Measurements from ENCODE around the gene KCNJ11.

Gene KCNJ11

GRCh38 chr11:17379383-17380180 is 8.9 kb downstream of the KCNJ11 start:
- Histone ChIP-seq H3K4me2 (ENCODE audit: low read length, poor library complexity, severe bottlenecking) (no peak overlapping the region), H3K14ac (ENCODE audit: low read length in 2 of 2) (no peak overlapping the region), H3K9me3 (ENCODE audit: control insufficient read depth, low read length) (no peaks in the 10 kb centered on the region), H3K18ac (ENCODE audit: low read depth in 1 of 2, low read length in 2 of 2) (no peak overlapping the region), H2AK5ac (ENCODE audit: low read length, severe bottlenecking) (no peak overlapping the region), H3K36me3 (ENCODE audit: control insufficient read depth in 1 of 2, insufficient read depth in 2 of 2, low read depth in 1 of 2, low read length in 2 of 2) (peaks cover 0 to 48% of the 10 kb centered on the region in 2 experiments), H2AFZ (ENCODE audit: low read depth, low read length) (no peak overlapping the region), H3K79me1 (replicated peaks; ENCODE audit: low read length, poor library complexity, severe bottlenecking) (no peaks in the 10 kb centered on the region), H3K4me1 (ENCODE audit: control insufficient read depth, insufficient read depth, low read depth, low read length) (no peaks in the 10 kb centered on the region), H2BK12ac (ENCODE audit: low read length in 2 of 2) (no peak overlapping the region), H3K27me3 (ENCODE audit: control insufficient read depth in 1 of 2, insufficient read depth in 1 of 2, low read length in 2 of 2) (no peaks in the 10 kb centered on the region), H3K4ac (ENCODE audit: low read depth in 1 of 2, low read length in 2 of 2) (no peak overlapping the region), H4K91ac (ENCODE audit: low read length) (no peak overlapping the region), H2BK120ac (ENCODE audit: low read depth, low read length) (no peak overlapping the region), H3K4me3 (ENCODE audit: insufficient read depth in 1 of 2, low read depth in 1 of 2, low read length in 2 of 2) (no peak overlapping the region), H3K9ac (ENCODE audit: low read length) (no peak overlapping the region), H3K27ac (ENCODE audit: low read length, poor library complexity, severe bottlenecking) (no peak overlapping the region), H2BK15ac (ENCODE audit: low read depth, poor library complexity, severe bottlenecking) (no peak overlapping the region), H3K23ac (ENCODE audit: low read length in 2 of 2) (no peak overlapping the region), H4K8ac (ENCODE audit: low read length) (no peak overlapping the region), H2BK5ac (ENCODE audit: low read depth, low read length, poor library complexity, severe bottlenecking) (no peak overlapping the region)
- 87% methylated on average over 5 of the region's 7 CpGs for WGBS
- DNase-seq, result no peak

- WGBS, result 100% methylated on average over 1 of the region's 2 CpGs
- peaks cover 8% of the 10 kb centered on the region for H3K9me3 ChIP-seq (ENCODE audit: control insufficient read depth, low read length)
- no peak overlapping the region for H3K27ac ChIP-seq (ENCODE audit: low read length, poor library complexity, severe bottlenecking)
- no peak overlapping the region for H3K14ac ChIP-seq (ENCODE audit: low read length in 2 of 2)
- H3K4me1 ChIP-seq (ENCODE audit: control insufficient read depth, insufficient read depth, low read depth, low read length), result no peaks in the 10 kb centered on the region
- no peak overlapping the region for H3K18ac ChIP-seq (ENCODE audit: low read depth in 1 of 2, low read length in 2 of 2)
- H2BK120ac ChIP-seq (ENCODE audit: low read depth, low read length), result no peak overlapping the region
- H3K4me2 ChIP-seq (ENCODE audit: low read length, poor library complexity, severe bottlenecking), result no peak overlapping the region
- no peak overlapping the region for H3K4ac ChIP-seq (ENCODE audit: low read depth in 1 of 2, low read length in 2 of 2)
- no peak overlapping the region for H4K91ac ChIP-seq (ENCODE audit: low read length)
- no peak overlapping the region for H4K8ac ChIP-seq (ENCODE audit: low read length)
- DNase-seq, result no peak
- no peaks in the 10 kb centered on the region for H3K27me3 ChIP-seq (ENCODE audit: control insufficient read depth in 1 of 2, insufficient read depth in 1 of 2, low read length in 2 of 2)
- no peak overlapping the region for H2AFZ ChIP-seq (ENCODE audit: low read depth, low read length)
- H2BK12ac ChIP-seq (ENCODE audit: low read length in 2 of 2), result no peak overlapping the region
- no peak overlapping the region for H3K4me3 ChIP-seq (ENCODE audit: insufficient read depth in 1 of 2, low read depth in 1 of 2, low read length in 2 of 2)
- H3K9ac ChIP-seq (ENCODE audit: low read length), result no peak overlapping the region
- peaks cover 0 to 57% of the 10 kb centered on the region in 2 experiments for H3K36me3 ChIP-seq (ENCODE audit: control insufficient read depth in 1 of 2, insufficient read depth in 2 of 2, low read depth in 1 of 2, low read length in 2 of 2)
- H3K79me1 ChIP-seq (replicated peaks; ENCODE audit: low read length, poor library complexity, severe bottlenecking), result no peaks in the 10 kb centered on the region
- H2BK15ac ChIP-seq (ENCODE audit: low read depth, poor library complexity, severe bottlenecking), result no peak overlapping the region
- H3K23ac ChIP-seq (ENCODE audit: low read length in 2 of 2), result no peak overlapping the region
- no peak overlapping the region for H2AK5ac ChIP-seq (ENCODE audit: low read length, severe bottlenecking)
- H2BK5ac ChIP-seq (ENCODE audit: low read depth, low read length, poor library complexity, severe bottlenecking), result no peak overlapping the region
Measured at GRCh38 chr11:17378655-17379054, 9.8 kb downstream of the KCNJ11 start.

GRCh38 chr11:17376493-17376892 is 12.0 kb downstream of the KCNJ11 start:
- no peak overlapping the region for H3K4me3 ChIP-seq (ENCODE audit: insufficient read depth in 1 of 2, low read depth in 1 of 2, low read length in 2 of 2)
- no peak overlapping the region for H2BK120ac ChIP-seq (ENCODE audit: low read depth, low read length)
- H2BK5ac ChIP-seq (ENCODE audit: low read depth, low read length, poor library complexity, severe bottlenecking), result no peak overlapping the region
- no peak overlapping the region for H3K9ac ChIP-seq (ENCODE audit: low read length)
- no peak for DNase-seq
- H4K91ac ChIP-seq (ENCODE audit: low read length), result no peak overlapping the region
- 40% methylated on average over 1 of the region's 3 CpGs for WGBS
- no peaks in the 10 kb centered on the region for H3K4me1 ChIP-seq (ENCODE audit: control insufficient read depth, insufficient read depth, low read depth, low read length)
- no peak overlapping the region for H2AFZ ChIP-seq (ENCODE audit: low read depth, low read length)
- no peak overlapping the region for H3K27ac ChIP-seq (ENCODE audit: low read length, poor library complexity, severe bottlenecking)
- no peak overlapping the region for H3K4ac ChIP-seq (ENCODE audit: low read depth in 1 of 2, low read length in 2 of 2)
- no peak overlapping the region for H3K23ac ChIP-seq (ENCODE audit: low read length in 2 of 2)
- H2BK15ac ChIP-seq (ENCODE audit: low read depth, poor library complexity, severe bottlenecking), result no peak overlapping the region
- no peak overlapping the region for H3K14ac ChIP-seq (ENCODE audit: low read length in 2 of 2)
- H3K36me3 ChIP-seq (ENCODE audit: control insufficient read depth in 1 of 2, insufficient read depth in 2 of 2, low read depth in 1 of 2, low read length in 2 of 2), result peaks cover 9 to 79% of the 10 kb centered on the region in 2 experiments
- no peak overlapping the region for H4K8ac ChIP-seq (ENCODE audit: low read length)
- peaks cover 29% of the 10 kb centered on the region for H3K9me3 ChIP-seq (ENCODE audit: control insufficient read depth, low read length)
- no peak overlapping the region for H2BK12ac ChIP-seq (ENCODE audit: low read length in 2 of 2)
- H3K4me2 ChIP-seq (ENCODE audit: low read length, poor library complexity, severe bottlenecking), result no peak overlapping the region
- no peak overlapping the region for H2AK5ac ChIP-seq (ENCODE audit: low read length, severe bottlenecking)
- no peaks in the 10 kb centered on the region for H3K27me3 ChIP-seq (ENCODE audit: control insufficient read depth in 1 of 2, insufficient read depth in 1 of 2, low read length in 2 of 2)
- H3K18ac ChIP-seq (ENCODE audit: low read depth in 1 of 2, low read length in 2 of 2), result no peak overlapping the region
- no peaks in the 10 kb centered on the region for H3K79me1 ChIP-seq (replicated peaks; ENCODE audit: low read length, poor library complexity, severe bottlenecking)

- Histone ChIP-seq H4K8ac (ENCODE audit: low read length) (no peak overlapping the region), H3K4me3 (ENCODE audit: insufficient read depth in 1 of 2, low read depth in 1 of 2, low read length in 2 of 2) (no peak overlapping the region), H3K4ac (ENCODE audit: low read depth in 1 of 2, low read length in 2 of 2) (no peak overlapping the region), H3K36me3 (ENCODE audit: control insufficient read depth in 1 of 2, insufficient read depth in 2 of 2, low read depth in 1 of 2, low read length in 2 of 2) (peaks cover 9 to 88% of the 10 kb centered on the region in 2 experiments), H3K23ac (ENCODE audit: low read length in 2 of 2) (no peak overlapping the region), H3K27me3 (ENCODE audit: control insufficient read depth in 1 of 2, insufficient read depth in 1 of 2, low read length in 2 of 2) (no peaks in the 10 kb centered on the region), H3K79me1 (replicated peaks; ENCODE audit: low read length, poor library complexity, severe bottlenecking) (no peaks in the 10 kb centered on the region), H3K4me1 (ENCODE audit: control insufficient read depth, insufficient read depth, low read depth, low read length) (no peaks in the 10 kb centered on the region), H3K18ac (ENCODE audit: low read depth in 1 of 2, low read length in 2 of 2) (no peak overlapping the region), H3K9ac (ENCODE audit: low read length) (no peak overlapping the region), H4K91ac (ENCODE audit: low read length) (no peak overlapping the region), H3K14ac (ENCODE audit: low read length in 2 of 2) (no peak overlapping the region), H2BK15ac (ENCODE audit: low read depth, poor library complexity, severe bottlenecking) (no peak overlapping the region), H2AFZ (ENCODE audit: low read depth, low read length) (no peak overlapping the region), H2BK12ac (ENCODE audit: low read length in 2 of 2) (no peak overlapping the region), H2AK5ac (ENCODE audit: low read length, severe bottlenecking) (no peak overlapping the region), H2BK5ac (ENCODE audit: low read depth, low read length, poor library complexity, severe bottlenecking) (no peak overlapping the region), H3K9me3 (ENCODE audit: control insufficient read depth, low read length) (peaks cover 39% of the 10 kb centered on the region), H2BK120ac (ENCODE audit: low read depth, low read length) (no peak overlapping the region), H3K4me2 (ENCODE audit: low read length, poor library complexity, severe bottlenecking) (no peak overlapping the region), H3K27ac (ENCODE audit: low read length, poor library complexity, severe bottlenecking) (no peak overlapping the region)
- DNase-seq, result no peak
- WGBS, result 89% methylated on average over 5 of the region's 5 CpGs
Measured at GRCh38 chr11:17375547-17375946, 12.9 kb downstream of the KCNJ11 start.
